ENCODE data around the gene HOXB5.

The HOXB5 gene

DNA sequence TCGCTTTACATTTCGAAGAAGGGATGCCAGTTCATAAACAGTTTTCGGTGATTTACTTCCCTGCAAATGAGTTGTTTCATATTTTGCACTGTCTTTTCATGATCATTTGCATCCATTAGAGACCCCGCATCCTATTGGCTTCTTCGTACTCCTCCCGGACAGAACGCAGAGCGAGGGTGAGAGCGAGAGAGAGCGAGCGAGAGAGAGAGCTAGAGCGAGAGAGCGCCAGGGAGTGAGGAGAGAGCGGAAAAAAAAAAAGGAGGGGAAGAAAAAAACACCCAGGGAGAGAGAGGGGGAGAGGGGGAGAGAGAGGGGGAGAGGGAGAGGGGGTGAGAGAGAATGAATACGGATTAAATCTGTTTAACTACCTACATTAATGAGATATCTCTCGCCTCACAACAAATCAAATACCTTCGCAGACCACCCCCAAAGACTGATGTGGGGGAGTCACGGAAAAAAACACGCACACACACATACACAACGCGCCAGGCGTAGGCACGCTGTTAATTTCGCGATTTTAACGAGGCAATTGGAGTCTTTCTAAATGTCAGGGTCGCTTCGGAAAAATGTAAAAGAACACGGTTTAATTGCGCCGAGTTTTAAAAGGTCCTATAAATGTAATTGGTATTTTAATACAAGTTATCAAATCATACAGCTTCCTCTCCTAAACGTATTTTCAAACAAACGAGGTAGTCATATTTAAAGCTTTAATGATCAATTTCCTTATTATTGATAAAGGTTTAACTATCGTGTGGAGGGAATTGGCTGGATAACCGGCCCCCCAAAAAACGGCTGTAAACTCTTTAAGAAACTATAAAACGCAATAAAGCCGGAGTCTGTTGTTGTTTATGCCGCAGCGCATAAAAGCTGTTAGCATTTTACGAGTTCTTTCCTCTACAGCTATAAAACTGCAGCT, 21.7 kb upstream of the HOXB5 start, which contains the start of gene HOXB8:
TSS of gene HOXB8 (minus strand) at position 246 of the 916 bp plus-strand sequence. CDS start 588 bp downstream, outside the sequence.
- DNase-seq, result no peak

- DNase-seq, result no peak
Measured at GRCh38 chr17:48613862-48614694, 20.5 kb upstream of the HOXB5 start.

DNA sequence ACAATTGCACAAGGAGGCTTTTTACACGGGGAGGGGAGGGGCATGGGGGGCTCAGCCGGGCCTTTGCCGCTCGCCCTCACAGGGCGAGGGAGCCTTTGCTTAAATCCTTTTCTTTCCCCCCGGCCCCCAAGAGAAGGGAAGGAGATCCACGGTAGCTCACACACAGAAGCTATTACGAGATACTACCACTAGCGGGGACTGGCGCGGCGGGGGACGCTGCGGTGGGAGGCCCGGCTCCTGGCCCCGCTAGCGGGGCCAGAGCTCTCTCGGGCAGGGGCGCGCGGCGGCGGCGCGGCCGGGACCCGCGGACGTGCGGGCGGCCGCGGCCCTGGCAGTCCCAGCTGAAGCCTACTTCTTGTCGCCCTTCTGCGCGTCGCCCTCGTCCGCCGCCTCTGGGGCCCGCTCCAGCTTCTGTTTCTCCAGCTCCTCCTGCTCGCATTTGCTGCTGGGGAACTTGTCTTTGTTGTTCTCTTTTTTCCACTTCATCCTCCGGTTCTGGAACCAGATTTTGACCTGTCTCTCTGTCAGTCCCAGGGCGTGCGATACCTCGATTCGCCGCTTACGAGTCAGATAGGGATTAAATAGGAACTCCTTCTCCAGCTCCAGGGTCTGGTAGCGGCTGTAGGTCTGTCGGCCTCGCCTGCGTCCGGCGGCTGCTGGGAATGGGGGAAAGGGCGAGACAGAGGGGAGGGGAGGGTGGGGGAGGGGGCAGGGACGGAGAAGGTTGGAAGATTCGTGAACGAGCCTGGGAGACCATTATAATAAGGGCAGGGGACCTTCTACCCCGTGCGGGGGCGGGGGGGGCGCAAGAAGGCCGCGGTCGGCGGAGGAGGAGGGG, 19.5 kb upstream of the HOXB5 start:
- no peak for DNase-seq

DNA sequence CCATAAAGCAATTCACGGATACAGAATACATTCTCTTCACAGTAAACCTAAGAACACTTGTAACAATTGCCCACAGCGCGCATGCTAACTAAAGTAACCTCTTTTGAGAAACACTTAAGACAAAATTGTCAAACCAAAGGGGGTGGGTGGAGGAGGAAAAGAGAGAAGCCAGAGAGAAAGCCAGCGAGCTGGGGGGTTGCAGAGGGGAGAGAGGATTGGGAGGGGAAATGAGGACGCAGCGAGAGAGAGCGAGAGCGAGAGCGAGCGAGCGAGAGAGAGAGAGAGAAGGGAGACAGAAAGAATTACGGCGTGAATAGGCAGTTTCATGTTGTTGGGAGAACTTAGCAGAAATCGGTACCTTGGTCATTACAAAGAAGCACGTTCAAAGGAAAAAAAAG, 18.9 kb upstream of the HOXB5 start:
- no peak for DNase-seq

- no peak for DNase-seq
Measured at GRCh38 chr17:48611681-48612455, 18.3 kb upstream of the HOXB5 start.

DNA sequence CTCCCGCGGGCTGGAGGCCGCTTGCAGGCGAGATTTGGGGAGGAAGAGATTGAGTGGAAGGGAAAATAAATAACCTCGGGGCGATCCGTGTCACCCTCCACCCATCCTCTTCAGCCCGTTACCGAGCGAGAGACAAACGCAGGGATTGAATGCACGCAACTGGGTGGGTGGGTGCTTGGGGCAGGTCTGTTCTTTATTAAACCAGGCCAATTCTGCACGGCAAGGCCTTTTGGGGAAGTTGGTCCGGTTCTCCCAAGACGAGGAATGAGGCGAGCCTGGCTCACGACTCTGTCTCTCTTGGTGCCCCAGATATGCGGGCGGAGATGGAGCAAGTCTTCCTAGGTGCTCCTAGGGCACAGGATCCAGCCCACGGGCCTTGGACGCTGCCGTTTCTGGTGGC, 17.6 kb upstream of the HOXB5 start:
- no peak for DNase-seq

DNA sequence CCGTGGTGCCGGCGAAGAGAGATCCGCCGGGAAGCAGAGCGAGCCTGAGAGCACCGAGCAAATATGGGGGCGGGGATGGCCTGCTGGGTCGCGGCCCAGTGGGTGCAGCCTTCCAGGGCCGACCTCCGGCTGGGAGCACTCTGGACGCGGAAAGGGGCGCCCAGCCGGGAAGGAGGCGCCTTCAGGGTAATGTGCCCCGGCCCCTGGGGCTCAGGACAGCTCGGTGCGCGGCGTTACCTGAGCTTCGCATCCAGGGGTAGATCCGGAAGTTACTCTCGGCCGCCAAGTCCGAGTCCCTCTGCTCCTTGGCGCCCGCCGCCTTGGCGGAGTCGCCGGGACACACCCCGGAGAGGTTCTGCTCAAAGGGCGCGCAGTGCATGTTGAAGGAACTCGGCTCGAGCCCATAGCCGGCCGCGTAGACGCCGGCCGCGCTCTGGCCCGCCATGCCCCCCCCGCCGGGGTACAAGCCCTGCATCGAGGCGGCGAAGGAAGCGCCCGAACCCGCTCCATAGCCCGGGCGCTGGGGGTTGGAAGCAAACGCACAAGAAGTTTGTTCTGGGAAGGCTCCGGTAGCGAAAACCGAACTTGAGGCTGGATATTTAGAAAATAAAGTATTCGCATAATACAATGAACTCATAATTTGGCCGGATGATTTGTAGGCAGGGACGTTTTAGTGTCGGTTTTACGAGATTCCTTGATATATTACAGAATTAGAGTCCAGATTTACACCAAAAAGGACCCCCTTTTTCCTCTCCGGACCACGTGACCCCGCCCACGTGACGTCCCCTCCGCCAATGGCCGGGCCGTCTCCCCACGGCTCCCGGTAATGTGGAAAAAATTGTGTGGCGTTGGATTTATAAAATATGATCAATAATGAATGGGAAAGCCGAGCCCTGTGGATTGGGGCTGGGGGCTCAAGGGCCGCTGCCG, 17.0 kb upstream of the HOXB5 start, which contains the start of gene HOXB7:
TSS of gene HOXB7 (minus strand) at position 736 of the 930 bp plus-strand sequence. CDS start at position 637, 99 bp downstream.
- no peak for DNase-seq

GRCh38 chr17:48609759-48610281, 16.2 kb upstream of the HOXB5 start:
- DNase-seq, result no peak

DNA sequence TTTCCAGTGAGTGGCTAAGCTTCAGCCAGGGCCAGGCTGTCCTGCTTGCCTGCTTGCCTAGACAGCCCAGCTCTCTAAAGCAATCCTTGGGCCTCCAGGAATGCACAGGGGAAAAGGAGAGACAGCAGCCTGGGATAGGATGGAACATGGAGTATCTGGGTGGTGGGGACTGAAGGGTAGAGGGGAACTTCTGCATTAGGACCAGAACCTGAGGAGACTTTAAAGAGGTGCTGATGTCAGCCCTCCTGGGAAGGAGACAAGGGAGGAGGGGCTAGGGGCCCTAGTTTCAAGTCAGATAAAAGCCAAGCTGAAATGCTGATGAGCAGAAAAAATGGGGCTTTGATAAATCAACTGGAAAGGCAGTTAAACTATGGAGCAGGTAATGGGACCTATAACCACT, 15.5 kb upstream of the HOXB5 start:
- no peak for DNase-seq

- DNase-seq, result no peak
Measured at GRCh38 chr17:48608494-48608834, 14.9 kb upstream of the HOXB5 start.

GRCh38 chr17:48606892-48607614, 13.5 kb upstream of the HOXB5 start:
- DNase-seq, result no peak

DNA sequence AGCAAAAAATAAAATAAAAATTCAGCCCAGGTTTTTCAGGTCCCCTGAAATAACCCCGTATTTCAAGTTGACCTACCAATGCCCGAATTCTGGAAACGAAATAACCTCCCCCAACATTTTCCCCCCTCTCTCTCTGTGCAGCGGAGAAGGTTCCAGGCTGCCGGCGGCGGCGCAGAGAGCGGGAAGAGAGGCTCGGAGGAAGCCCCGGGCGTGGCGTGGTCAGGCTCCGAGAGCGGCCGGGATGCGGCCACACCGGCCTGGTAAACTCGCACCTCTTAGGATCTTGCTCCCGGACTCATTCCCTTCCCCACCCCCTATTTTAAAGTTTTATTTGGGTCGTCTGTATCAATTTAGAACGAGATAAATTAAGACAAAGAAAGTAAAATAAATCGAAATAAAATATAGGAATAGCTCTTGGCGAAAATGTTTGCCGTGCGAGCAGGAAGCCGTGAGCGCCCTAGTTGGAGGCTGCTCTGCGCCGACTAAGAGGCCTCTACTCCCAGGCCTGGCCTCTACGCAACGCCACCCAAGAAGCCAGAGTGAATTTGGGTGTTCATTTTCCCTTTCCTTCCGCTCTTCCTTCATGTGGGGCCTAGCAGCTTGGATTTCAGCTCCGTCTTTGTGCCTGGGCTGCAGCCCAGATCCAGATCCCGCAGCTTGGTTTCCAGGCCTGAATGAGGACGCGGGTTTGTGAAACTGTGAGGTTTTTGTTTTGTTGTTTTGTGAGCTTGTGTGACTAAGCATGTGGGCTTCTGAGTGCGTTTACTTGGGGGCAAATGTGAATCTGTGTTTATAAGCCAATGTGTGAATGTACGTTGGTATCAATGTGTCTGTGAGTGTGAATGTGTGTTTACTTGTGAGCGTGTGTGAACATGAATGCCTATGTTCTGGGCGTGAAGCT, 12.7 kb upstream of the HOXB5 start:
- no peak for DNase-seq

DNA sequence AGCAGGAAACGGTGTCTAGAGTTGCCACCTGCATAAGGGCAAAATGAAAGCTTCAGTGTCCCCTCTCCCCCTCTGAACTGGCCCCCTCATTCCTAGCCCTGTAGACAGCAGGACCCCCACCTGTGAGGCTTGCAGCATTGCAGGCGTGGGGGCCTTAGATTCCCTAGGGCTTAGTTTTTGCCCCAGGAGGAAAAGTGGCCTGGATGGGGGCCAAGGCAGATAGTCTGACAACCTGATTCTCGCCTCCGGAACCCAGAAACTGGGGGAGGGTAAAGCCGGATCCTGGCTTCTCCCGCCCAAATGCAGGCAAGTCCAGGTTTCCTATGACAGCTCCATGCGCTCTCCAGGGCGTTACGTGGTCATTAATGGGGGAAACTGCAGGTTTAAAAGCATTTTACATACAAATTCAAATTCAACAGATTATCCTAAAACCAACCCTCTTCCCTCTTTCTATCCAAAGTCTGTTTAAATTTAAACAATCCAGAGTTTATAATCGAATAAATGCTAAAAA, 11.9 kb upstream of the HOXB5 start:
- no peak for DNase-seq

DNA sequence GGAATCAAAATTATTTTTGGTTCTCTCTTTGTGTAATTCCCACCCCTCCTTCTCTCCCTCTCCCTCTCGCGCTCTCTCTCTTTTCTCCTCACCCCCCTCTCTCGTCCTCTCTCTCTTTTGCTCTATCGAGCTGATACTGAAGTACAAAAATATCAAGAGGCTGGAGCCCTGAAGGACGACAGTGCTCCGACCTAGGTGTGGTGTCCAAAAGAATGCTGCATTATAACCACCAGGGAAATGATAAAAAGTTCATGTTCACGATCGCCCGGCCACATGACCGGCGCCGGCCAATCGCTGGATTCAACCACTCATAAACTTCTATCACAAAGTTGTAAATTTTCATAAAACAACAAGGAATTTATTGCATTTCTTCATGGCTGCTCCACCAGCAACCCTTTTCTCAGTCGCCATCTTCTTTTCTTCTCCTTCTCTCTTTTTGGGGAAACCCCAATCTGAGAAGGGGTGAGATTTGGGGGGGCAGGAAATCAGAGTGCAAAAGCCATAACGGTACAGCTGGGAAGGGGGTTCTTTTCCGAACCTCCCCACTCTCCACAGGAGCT, 11.3 kb upstream of the HOXB5 start, which contains the start of gene HOXB6:
TSS of gene HOXB6 (minus strand) at position 217 of the 560 bp plus-strand sequence. CDS start 6,836 bp downstream, outside the sequence.
- no peak for DNase-seq

DNA sequence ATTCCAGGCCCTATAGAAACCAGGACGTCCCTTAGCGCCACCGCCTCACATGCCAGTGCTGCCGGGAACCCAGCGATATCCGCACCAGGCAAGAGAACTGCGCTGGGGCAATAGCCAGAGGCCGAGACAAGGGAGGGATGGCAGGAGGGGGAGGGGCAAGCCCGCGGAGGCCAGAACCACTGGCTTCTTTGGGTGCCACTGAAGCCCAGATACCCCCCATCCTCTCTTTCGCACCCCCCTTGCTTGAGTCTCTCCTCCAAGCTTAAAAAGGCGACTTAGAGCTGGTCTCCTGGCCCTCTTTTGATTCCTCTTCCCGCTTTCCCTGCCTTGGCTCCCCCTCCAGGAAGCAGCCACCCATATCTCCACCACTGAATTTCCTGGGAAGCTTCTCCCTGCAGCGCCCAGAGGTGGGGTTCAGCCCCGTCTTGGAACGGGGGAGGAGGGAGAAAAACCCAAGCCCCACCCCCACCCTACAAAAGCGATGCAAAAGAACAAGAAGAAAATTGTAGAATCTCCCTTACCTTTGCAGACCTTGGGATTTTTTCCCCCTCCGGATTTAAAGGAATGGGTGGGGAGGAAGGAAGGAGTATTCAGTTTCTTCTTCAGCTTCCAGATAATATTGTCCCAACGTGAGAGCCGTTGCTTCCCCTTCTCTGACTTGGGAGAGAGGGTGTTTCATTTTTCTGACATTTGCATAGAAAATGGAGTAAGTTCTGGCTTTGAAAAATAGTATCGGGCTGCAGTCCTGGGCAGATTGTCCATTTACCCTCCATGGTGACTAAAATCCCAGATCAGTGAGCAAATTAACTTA, 10.6 kb upstream of the HOXB5 start:
- DNase-seq, result no peak

DNA sequence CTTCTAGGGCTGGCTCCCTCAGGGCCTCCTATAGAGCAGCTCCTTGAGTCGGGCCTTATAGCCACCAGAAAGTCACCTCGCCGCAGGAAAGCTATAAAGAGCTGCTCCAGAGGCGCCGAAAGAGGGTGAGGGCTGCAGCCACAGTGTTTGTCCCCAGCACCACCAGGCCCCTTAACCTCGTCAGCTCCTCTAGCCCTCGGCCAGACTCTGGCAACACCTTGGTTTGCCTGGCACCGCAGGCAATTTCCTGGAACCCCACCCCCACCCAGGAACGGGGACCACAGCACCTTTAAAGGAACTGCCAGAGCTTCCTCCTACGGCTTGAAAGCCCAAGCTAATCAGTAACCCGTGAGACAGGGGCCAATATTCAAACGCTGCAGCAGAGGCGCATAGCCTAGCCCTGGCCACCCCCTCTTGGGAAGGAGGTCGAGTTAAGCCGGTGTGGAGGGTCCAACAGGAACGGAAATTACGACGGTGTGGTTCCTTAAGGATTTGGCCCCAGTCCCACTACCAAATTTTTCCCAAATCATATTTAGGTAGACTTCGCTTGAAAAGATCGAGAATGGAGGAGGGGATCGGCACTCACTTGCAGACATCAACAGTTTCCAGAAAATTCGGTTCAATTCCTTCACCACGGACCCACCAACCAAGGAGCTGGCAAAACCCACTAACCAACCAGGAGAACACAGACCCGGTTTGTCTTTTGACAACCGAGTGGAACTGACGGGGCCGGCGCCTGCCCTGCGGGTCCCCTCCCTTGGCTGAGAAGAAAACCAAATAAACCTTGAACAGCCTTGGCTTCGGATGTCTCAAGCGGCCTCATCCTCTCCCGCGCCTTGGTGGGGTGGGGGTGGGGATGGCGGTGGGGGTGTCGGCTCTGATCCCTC, 8.2 kb upstream of the HOXB5 start:
- DNase-seq, result no peak
